Activated B cell treated with CpG ODN at 0.5 μM for 24 hours (primary cell): ENCODE results near the gene GPR17. TPM values are rescaled to one million over a fixed set of nuclear protein-coding genes. Genes with fewer than 3 reads are reported as not detected.
A peak's percentile ranks its signal among the peaks of the same experiment; 100 is the strongest.

Source experiments
- ATAC-seq: fragments of 200-7000 bp; cut with Tn5 transposase; one replicate; pipeline ENCODE4 v1.10.0; 2021; ENCODE audit warnings: low read depth, mild to moderate bottlenecking, moderate library complexity
- CTCF ChIA-PET: fragments of 350-600 bp; sonication (Branson Sonifier 250); formaldehyde crosslinking; loops from one replicate; lab custom pipeline; 2021; ENCODE audit warnings: antibody characterized with exemption; lab: Charles Lee
- POLR2A ChIA-PET: fragments of 350-600 bp; sonication (Branson Sonifier 250); formaldehyde crosslinking; loops from one replicate; lab custom pipeline; 2021; ENCODE audit warnings: antibody characterized with exemption; lab: Charles Lee
- DNase-seq: peaks from one replicate; pipeline ENCODE4 v3.0.0; 2022
- H3K27ac Mint-ChIP-seq: one replicate; pipeline ENCODE4 v1.8.0; 2020; ENCODE audit warnings: mixed read lengths
- H3K27me3 Mint-ChIP-seq: one replicate; pipeline ENCODE4 v1.8.0; 2021; ENCODE audit warnings: mixed read lengths
- H3K36me3 Mint-ChIP-seq: one replicate; pipeline ENCODE4 v1.8.0; 2021; ENCODE audit warnings: low read depth, mixed read lengths
- H3K4me1 Mint-ChIP-seq: one replicate; pipeline ENCODE4 v1.8.0; 2021; ENCODE audit warnings: mixed read lengths
- H3K4me3 Mint-ChIP-seq: one replicate; pipeline ENCODE4 v1.8.0; 2020; ENCODE audit warnings: mild to moderate bottlenecking, mixed read lengths
- H3K9me3 Mint-ChIP-seq: one replicate; pipeline ENCODE4 v1.8.0; 2020; ENCODE audit warnings: mixed read lengths
- intact Hi-C: fragments of 100-400 bp; cut with micrococcal nuclease; formaldehyde crosslinking; loops from one replicate; pipeline ENCODE4 v1.15.1; 2024
- total RNA-seq: library from RNA; stranded (reverse); gene quantifications from 2 replicates; pipeline ENCODE4 v1.2.3, GENCODE V29; 2022
- TF ChIP-seq, protein P1 (sequence below): fragments of 200-600 bp; IDR thresholded peaks from one replicate; pipeline ENCODE4 v1.8.0; 2022; ENCODE audit warnings: antibody characterized with exemption, mild to moderate bottlenecking

Gene GPR17
- total RNA-seq, 1 donor from 2014 or later: not detected

DNA sequence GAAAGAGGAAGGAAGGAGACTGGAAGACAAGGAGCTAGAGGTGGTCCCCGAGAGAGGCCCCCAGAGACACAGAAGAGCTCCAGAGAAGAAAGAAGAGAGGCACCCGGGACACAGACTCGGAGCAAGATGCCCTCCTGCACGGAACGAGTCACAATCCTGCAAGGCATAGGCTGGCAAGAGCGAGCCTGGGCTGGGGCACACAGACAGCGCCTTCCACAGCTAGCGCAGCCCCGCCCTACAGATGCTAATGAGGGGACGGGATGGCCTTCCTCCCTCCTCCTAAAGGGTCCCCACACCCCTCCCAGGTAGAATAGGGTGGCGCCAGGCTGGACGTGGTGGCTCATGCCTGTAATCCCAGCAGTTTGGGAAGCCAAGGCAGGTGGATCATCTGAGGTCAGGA, 19.8 kb upstream of the GPR17 start:
- H3K4me3 Mint-ChIP-seq: peak overlapping the region; percentile 15
- POLR2A ChIA-PET: no interaction called here
- no peaks in the 10 kb centered on the region for H3K36me3 Mint-ChIP-seq
- CTCF ChIA-PET: no interaction called here
- no peaks in the 10 kb centered on the region for H3K9me3 Mint-ChIP-seq
- H3K27me3 Mint-ChIP-seq: no peaks in the 10 kb centered on the region
- no peak for ATAC-seq
- TF ChIP-seq, protein P1, sequence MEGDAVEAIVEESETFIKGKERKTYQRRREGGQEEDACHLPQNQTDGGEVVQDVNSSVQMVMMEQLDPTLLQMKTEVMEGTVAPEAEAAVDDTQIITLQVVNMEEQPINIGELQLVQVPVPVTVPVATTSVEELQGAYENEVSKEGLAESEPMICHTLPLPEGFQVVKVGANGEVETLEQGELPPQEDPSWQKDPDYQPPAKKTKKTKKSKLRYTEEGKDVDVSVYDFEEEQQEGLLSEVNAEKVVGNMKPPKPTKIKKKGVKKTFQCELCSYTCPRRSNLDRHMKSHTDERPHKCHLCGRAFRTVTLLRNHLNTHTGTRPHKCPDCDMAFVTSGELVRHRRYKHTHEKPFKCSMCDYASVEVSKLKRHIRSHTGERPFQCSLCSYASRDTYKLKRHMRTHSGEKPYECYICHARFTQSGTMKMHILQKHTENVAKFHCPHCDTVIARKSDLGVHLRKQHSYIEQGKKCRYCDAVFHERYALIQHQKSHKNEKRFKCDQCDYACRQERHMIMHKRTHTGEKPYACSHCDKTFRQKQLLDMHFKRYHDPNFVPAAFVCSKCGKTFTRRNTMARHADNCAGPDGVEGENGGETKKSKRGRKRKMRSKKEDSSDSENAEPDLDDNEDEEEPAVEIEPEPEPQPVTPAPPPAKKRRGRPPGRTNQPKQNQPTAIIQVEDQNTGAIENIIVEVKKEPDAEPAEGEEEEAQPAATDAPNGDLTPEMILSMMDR: no peak
- H3K27ac Mint-ChIP-seq: no peak overlapping the region
- intact Hi-C loops: no loop called here
- peaks cover 83% of the 10 kb centered on the region for H3K4me1 Mint-ChIP-seq
- DNase-seq: peak; percentile 7

DNA sequence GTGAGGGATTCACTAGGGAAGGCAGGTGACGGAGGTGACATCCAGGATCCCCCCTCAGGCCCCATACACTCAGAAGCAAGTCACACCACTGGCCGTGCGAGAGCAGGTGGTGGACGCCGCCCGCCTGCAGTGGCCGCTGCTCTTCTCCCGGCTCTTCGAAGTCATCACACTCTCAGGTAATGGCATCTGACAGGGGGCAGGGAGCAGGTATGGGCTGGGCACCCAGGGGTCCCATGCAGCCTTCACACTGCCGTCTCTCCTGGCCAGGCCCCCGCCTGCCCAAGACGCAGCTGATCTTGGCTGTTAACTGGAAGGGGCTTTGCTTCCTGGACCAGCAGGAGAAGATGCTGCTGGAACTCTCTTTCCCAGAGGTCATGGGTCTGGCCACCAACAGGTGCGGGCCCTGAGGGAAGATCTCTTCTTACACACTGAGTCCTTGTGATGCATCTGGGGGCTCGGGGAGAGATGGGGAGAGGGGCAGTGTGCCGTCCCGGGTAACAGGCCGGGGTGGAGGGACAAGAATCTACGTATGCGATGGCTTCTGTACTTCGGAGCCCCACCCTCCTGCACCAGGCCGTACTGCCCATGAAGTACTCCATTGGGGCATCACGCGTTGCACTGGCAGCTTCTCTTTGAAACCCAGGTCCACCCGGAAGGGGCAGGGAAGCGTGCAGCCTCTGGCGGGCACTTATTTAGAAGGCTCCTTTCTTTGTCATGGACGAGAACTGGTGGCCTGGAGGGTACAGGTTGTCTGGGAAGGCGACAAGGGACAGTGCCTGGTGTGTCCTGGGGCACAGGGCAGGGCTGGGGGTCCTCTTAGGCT, 18.8 kb upstream of the GPR17 start:
- Mint-ChIP-seq H3K9me3 (no peaks in the 10 kb centered on the region), H3K4me3 (no peak overlapping the region), H3K4me1 (peaks cover 84% of the 10 kb centered on the region), H3K27me3 (no peaks in the 10 kb centered on the region), H3K36me3 (no peaks in the 10 kb centered on the region), H3K27ac (no peak overlapping the region)
- no peak for DNase-seq
- CTCF ChIA-PET: no interaction called here
- ATAC-seq: no peak
- TF ChIP-seq, protein P1: no peak
- intact Hi-C loops: no loop called here
- POLR2A ChIA-PET: no interaction called here

DNA sequence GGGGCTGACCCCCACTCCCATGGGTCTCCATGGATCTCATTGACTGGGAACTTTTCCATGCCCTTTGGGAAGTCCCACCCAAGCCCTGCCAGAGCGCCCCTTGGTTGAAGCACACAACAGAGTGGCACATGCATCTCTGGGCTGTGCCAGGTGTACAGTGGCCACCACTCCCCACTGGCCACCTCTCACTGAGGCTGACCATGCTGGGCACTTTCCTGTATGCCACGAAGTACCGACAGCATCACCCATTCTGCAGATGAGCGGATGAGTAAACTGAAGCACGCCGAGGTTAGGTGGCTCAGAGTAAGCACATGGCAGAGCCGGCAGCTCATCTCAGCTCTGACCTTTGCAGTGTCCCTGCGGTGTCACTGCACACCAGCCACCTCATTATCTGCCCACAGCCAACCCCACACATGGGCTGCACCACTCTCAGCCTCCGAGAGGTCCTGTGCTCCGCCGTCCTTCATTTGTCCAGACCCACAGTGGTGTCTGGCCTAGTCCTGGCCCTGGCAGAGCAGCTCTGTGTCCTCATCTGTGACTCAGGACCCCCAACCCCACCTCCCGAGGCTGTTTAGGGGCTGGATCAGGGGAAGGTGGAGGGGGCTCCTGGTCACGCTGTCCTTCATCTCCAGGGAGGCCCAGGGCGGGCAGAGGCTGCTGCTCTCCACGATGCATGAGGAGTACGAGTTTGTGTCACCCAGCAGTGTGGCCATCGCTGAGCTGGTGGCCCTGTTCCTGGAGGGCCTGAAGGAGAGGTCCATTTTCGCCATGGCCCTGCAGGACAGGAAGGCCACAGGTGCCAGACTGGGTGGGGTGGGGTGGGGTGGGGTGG, 18.0 kb upstream of the GPR17 start:
- no peak for ATAC-seq
- Mint-ChIP-seq H3K4me1 (peaks cover 84% of the 10 kb centered on the region), H3K9me3 (no peaks in the 10 kb centered on the region), H3K27me3 (no peaks in the 10 kb centered on the region), H3K36me3 (no peaks in the 10 kb centered on the region), H3K4me3 (no peak overlapping the region), H3K27ac (peak overlapping the region; percentile 12)
- DNase-seq: no peak
- ChIA-PET CTCF (no interaction called here), POLR2A (no interaction called here)
- intact Hi-C loops: no loop called here
- TF ChIP-seq, protein P1: no peak

DNA sequence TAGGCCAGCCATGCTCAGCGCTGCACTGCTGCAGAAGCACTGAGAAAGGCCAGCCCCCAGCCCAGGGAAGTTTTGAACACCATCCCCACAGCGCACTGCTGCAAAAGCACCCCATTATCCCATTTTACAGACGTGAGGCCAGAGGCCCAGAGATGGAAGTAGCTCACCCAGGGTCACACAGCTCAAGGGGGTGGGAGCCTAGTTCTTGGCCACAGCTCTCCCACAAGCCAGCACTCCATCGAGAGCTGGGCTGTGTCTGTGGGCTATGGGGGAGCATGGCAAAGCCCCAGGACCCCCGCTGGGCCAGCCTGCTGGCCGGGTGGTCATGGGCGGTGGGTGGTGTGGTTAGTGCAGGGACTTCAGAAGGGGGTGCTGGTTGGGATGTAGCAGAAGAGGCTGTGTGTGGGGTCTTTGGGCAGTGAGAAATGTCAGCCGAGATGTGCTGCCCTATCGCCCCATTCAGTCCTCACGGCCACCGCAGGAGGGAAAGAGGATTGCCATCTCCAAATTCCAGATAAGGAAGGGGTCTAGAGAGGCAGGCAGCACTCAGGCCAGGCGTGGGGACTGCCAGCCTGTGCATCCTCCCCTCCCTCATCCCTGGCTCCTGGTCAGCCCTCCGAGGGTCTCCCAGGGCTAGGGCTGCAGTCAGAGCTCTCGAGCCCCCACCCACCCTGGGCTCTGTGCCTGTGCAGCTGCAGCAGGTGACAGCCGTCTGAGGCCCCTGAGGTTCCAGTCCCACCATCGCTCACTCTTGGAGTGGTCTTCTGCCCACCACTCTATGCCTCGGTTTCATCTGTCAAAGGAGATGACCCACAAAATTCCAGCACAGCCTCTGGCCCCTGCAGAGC, 17.0 kb upstream of the GPR17 start:
- Mint-ChIP-seq H3K27ac (no peak overlapping the region), H3K9me3 (no peaks in the 10 kb centered on the region), H3K36me3 (no peaks in the 10 kb centered on the region), H3K27me3 (no peaks in the 10 kb centered on the region), H3K4me3 (no peak overlapping the region), H3K4me1 (peaks cover 85% of the 10 kb centered on the region)
- DNase-seq (no peak), ATAC-seq (no peak)
- POLR2A ChIA-PET: no interaction called here
- CTCF ChIA-PET: no interaction called here
- intact Hi-C loops: no loop called here
- TF ChIP-seq, protein P1: no peak
